IPS-15b (cell line): Measurements from ENCODE around the gene INO80D.

ENCODE experiments used
- H3K27me3 ChIP-seq: one replicate; pipeline ENCODE4 v1.6.1; 2013; ENCODE audit warnings: low read length; ENCODE audit not compliant: control insufficient read depth, insufficient read depth
- H3K36me3 ChIP-seq: one replicate; pipeline ENCODE4 v1.6.1; 2013; ENCODE audit warnings: low read length; ENCODE audit not compliant: control insufficient read depth, insufficient read depth
- H3K4me1 ChIP-seq: one replicate; pipeline ENCODE4 v1.6.1; 2013; ENCODE audit warnings: mild to moderate bottlenecking, low read length; ENCODE audit not compliant: control insufficient read depth, insufficient read depth
- H3K4me3 ChIP-seq: one replicate; pipeline ENCODE4 v1.5.1; 2013; ENCODE audit warnings: low read depth, low read length
- H3K9ac ChIP-seq: one replicate; pipeline ENCODE4 v1.6.1; 2013; ENCODE audit warnings: low read depth, mild to moderate bottlenecking, low read length
- H3K9me3 ChIP-seq: one replicate; pipeline ENCODE4 v1.6.1; 2013; ENCODE audit warnings: mild to moderate bottlenecking, low read length; ENCODE audit not compliant: control insufficient read depth, insufficient read depth

Gene INO80D

GRCh38 chr2:205969584-205969983 lies 116.4 kb downstream of the INO80D start:
- Histone ChIP-seq H3K4me3 (no peak overlapping the region), H3K36me3 (no peaks in the 10 kb centered on the region), H3K9me3 (no peaks in the 10 kb centered on the region), H3K9ac (no peak overlapping the region), H3K4me1 (peaks cover 9% of the 10 kb centered on the region), H3K27me3 (no peaks in the 10 kb centered on the region)

- Histone ChIP-seq H3K9me3 (no peaks in the 10 kb centered on the region), H3K9ac (no peak overlapping the region), H3K27me3 (no peaks in the 10 kb centered on the region), H3K4me1 (peaks cover 9% of the 10 kb centered on the region), H3K4me3 (no peak overlapping the region), H3K36me3 (no peaks in the 10 kb centered on the region)
These were observed 118.4 kb downstream of the INO80D start for GRCh38 chr2:205967391-205968075.

GRCh38 chr2:205965707-205966106 lies 120.3 kb downstream of the INO80D start:
- H3K27me3 ChIP-seq, result no peaks in the 10 kb centered on the region
- H3K36me3 ChIP-seq, result no peaks in the 10 kb centered on the region
- H3K9ac ChIP-seq, result no peak overlapping the region
- no peak overlapping the region for H3K4me3 ChIP-seq
- H3K4me1 ChIP-seq, result peaks cover 7% of the 10 kb centered on the region
- no peaks in the 10 kb centered on the region for H3K9me3 ChIP-seq

- H3K36me3 ChIP-seq, result no peaks in the 10 kb centered on the region
- H3K9ac ChIP-seq, result no peak overlapping the region
- H3K9me3 ChIP-seq, result no peaks in the 10 kb centered on the region
- H3K4me1 ChIP-seq, result no peaks in the 10 kb centered on the region
- no peak overlapping the region for H3K4me3 ChIP-seq
- no peaks in the 10 kb centered on the region for H3K27me3 ChIP-seq
These were observed 121.7 kb downstream of the INO80D start for GRCh38 chr2:205964111-205964761.

DNA sequence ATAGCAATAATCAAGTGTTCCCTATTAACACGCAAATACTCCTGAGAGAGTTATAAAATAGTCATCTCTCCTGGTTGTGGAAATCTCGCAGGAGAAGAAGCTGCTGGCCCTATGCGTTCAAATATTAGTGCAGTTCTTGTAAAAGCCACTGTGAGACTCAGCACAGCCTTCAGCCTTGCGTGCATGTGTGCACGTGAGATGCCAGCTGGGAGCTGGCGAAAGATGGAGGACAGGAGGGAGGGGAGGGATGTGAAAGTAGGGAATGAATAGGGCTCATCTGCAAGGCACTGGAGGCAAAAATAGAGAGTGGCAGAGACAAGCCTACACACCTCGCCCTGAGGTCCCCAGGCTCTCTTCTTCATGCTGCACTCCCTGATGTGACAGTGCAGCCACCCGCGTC lies 126.5 kb downstream of the INO80D start:
- H3K27me3 ChIP-seq, result no peaks in the 10 kb centered on the region
- H3K4me1 ChIP-seq, result peaks cover 3% of the 10 kb centered on the region
- no peaks in the 10 kb centered on the region for H3K36me3 ChIP-seq
- H3K9ac ChIP-seq, result no peak overlapping the region
- H3K9me3 ChIP-seq, result no peaks in the 10 kb centered on the region
- no peak overlapping the region for H3K4me3 ChIP-seq

GRCh38 chr2:205957452-205958154 lies 128.4 kb downstream of the INO80D start:
- no peak overlapping the region for H3K4me3 ChIP-seq
- peaks cover 3% of the 10 kb centered on the region for H3K4me1 ChIP-seq
- H3K9me3 ChIP-seq, result no peaks in the 10 kb centered on the region
- no peak overlapping the region for H3K9ac ChIP-seq
- no peaks in the 10 kb centered on the region for H3K27me3 ChIP-seq
- no peaks in the 10 kb centered on the region for H3K36me3 ChIP-seq

- Histone ChIP-seq H3K27me3 (no peaks in the 10 kb centered on the region), H3K4me3 (no peak overlapping the region), H3K36me3 (no peaks in the 10 kb centered on the region), H3K9me3 (no peaks in the 10 kb centered on the region), H3K4me1 (peaks cover 3% of the 10 kb centered on the region), H3K9ac (no peak overlapping the region)
These were observed 131.3 kb downstream of the INO80D start for GRCh38 chr2:205954707-205955106.

DNA sequence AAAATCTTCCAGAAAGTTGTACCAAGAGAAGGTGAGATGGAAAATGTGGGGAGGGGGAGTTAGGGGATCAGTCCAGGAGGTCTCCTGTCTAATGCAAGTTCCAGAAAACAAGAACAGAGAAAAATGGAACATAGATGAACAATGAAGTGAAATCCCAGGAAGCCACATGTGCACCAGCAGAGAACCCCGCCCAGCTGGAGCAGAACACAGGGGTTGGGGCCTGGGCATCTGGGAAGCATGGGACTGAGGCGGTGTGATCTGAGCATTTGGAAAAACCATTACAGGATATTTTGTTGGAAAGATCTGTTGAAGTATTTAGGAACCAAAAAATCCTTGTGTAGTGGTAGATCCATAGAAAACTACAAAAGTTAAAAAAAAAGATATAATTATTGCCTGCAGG lies 133.7 kb downstream of the INO80D start:
- peaks cover 6% of the 10 kb centered on the region for H3K4me1 ChIP-seq
- no peak overlapping the region for H3K9ac ChIP-seq
- H3K27me3 ChIP-seq, result peaks cover 2% of the 10 kb centered on the region
- no peaks in the 10 kb centered on the region for H3K9me3 ChIP-seq
- no peaks in the 10 kb centered on the region for H3K36me3 ChIP-seq
- H3K4me3 ChIP-seq, result no peak overlapping the region

DNA sequence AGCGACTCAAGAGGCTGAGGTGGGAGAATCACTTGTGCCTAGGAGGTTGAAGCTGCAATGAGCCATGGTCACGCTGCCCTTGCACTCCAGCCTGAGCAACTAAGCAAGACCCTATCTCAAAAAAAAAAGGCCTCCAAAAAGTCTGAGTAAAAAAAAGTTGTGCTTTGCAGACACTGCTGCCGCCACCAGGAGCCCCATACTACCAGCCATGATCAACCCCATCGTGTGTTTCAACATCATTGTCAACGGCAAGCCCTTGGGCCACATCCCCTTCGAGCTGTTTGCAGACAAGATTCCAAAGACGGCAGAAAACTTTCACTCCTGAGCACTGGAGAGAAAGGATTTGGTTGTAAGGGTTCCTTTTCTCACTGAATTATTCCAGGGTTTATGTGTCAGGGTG lies 137.1 kb downstream of the INO80D start:
- H3K36me3 ChIP-seq, result no peaks in the 10 kb centered on the region
- peaks cover 6% of the 10 kb centered on the region for H3K4me1 ChIP-seq
- peaks cover 2% of the 10 kb centered on the region for H3K27me3 ChIP-seq
- no peak overlapping the region for H3K4me3 ChIP-seq
- H3K9ac ChIP-seq, result no peak overlapping the region
- no peaks in the 10 kb centered on the region for H3K9me3 ChIP-seq

DNA sequence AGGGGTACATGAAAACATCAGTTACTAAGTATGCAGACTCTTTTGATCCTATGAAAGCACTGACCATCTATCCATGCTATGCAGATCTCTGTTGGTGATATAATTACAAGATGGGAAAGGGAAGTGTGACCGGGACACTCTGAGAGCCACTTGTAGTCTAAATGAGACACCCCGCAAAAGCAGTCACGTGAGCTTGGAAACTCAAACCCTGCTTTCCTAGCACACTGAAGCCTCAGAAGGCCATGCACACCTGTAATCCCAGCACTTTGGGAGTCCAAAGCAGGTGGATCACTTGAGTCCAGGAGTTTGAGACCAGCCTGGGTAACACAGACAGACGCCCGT lies 137.5 kb downstream of the INO80D start:
- Histone ChIP-seq H3K4me1 (peaks cover 6% of the 10 kb centered on the region), H3K4me3 (no peak overlapping the region), H3K9me3 (no peaks in the 10 kb centered on the region), H3K27me3 (peaks cover 2% of the 10 kb centered on the region), H3K9ac (no peak overlapping the region), H3K36me3 (no peaks in the 10 kb centered on the region)

DNA sequence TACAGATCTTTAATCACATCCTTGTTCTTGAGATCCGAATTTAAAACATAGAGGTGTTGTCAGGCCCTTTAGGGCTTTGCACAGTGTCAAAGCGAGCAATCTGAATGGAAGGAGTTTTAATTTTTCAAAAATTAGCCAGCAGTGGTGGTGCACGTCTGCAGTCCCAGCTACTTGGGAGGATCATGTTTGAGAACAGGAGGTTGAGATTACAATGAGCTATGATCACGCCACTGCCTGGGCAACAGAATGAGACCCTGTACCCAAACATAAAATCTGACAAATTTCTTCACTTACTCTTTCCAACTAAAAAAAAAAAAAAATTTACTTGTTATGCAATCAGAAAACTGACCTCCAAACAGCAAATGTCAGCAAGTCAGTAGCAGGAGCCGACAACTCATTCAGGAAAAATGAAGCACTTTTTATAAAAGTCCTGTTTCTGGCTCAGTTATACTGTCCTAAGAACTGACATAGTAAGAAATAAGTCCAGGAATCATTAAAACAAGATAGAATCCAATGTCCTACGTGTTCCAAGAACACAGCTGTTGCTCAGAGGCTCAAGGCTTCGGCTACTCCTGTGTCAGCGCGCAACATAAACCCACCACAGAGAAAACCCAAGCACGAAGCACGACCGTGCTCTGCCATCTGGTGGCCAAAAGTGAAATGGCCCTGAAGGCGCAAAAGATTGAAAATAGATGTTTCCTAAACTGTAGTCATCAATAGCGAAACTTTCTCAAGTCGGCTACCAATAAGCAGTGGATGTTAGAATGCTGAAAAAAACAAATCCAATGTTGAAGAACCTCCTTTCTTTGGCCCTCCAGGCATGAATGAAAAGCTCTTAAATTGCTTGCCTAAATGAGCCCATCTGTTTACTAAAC lies 138.1 kb downstream of the INO80D start:
- peaks cover 2% of the 10 kb centered on the region for H3K27me3 ChIP-seq
- no peaks in the 10 kb centered on the region for H3K9me3 ChIP-seq
- H3K9ac ChIP-seq, result no peak overlapping the region
- no peak overlapping the region for H3K4me3 ChIP-seq
- peaks cover 6% of the 10 kb centered on the region for H3K4me1 ChIP-seq
- H3K36me3 ChIP-seq, result no peaks in the 10 kb centered on the region
